HuH-7.5 (cell line): ENCODE measurements around the gene PBX2.
"Not testable (repeated sequence)": the region's sequence is repeated elsewhere in the genome, so short reads cannot be mapped to it uniquely, and the experiment has no call there.

Experiments
- DNase-seq: peaks from one replicate; pipeline ENCODE4 v3.0.0; 2011; ENCODE audit warnings: low spot score

PBX2 gene

DNA sequence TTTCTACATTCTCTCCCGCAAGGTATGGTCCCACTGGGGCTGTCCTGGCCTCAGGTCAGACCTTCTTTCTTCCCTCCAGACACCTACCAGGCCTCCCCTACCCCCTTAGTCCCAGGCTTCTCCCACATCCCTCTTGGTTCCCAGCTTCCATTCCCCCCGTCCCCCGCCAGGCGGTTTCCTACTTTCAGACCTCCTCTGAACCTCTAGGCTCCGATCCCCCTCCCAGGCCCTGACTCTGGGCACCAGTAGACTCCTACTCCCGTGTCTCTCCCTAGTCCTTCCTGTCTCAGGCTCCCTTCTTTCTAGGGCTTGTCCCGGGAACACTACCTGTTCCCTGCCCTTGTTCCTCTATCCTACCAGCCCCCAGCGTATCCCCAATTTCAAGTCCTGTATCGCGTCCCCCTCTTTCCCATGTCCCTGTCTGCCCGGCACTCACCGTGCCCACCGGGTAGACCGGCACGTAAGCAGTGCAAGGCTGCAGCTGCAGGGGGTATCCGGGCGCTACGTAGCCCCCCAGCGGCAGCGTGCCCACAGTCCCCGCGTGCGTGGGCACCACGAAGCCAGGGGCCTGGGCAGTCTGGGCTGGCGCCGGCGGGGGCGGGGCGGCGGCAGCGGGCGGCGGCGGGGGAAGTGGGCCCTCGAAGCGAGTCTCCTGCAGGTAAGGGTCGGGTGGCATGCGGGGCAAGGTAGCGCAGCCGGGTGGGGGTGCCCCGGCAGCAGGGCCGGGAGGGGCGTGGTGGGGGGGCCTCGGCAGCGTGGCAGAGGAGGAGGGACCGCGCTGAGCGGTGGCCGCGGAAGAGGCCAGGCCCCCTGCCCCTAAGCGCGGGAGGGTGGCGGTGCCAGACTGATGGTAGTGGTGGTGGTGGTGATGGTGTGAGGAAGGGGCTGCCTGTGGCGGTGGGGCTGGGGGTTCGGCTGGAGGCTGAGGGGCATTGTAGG is 39.8 kb downstream of the PBX2 start:
- DNase-seq = no peak

DNA sequence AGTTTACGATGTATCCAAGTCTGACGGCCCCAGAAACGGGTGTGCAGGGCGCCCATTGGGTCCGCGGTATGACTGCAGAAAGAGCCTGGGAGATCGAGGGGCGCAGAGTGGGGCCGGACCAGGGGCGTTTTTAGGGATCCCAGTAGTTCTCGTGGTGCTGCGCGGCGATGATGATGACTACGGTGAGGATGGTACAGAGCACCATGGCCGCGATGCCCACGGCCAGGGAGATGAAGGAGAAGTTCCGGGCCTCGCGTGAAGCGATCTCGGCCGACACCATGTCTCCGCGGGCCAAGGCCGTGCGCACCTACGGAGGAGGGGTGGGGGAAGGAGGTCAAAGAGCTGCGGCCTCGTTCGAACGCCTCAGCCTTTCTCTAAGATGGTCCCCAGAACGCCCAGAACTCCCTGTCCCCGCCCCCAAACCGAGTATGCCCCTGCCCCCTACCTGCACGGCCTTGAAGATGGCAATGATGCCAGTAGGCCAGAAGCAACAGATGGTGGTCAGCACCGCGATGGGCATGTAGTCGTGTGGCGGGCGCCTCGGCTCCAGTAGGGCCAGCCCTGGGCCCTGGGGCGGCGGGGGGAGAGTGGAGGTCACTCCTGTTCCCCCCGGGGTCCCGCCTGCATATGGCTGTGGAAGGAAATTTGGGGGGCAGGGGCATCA is 40.8 kb downstream of the PBX2 start:
- no peak for DNase-seq

DNA sequence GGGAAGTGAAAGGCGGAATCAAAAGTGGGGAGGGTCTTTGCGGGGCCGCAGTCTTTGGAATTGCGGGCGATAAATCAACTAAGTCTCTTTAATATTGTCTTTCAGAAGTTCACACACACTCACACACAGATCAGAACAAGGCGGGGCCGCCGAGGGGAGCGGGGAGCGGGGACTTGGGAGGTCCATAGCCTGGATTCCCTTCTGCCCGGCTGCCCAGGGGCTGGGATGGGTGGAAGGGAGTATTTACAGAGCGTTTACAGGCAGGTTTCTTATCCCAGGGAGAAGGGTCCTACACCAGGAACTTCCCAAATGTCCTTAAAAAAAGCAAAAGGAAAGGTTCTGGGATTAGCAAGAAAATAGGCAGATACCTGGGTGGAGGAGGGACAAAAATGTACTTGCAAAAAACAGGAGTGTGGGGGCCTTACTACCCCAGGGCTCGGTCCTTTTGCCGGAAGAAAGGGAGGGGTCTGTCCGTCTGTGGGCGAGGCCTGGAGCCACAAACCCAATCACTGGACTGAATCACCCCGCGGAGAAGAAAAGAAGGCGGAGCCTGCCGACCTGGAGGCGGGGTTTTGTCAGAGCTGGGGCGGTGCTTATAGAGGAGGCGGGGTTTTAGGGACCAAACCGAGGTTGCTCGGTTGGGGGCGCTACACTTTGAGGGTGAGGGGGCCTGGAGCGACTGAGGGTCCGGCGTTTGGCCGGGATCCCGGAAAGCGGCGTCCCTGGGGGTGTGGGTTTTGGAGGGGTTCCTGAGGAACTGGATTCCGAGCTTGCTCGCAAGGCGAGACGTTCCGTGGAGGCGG is 41.5 kb downstream of the PBX2 start:
- DNase-seq = no peak

DNA sequence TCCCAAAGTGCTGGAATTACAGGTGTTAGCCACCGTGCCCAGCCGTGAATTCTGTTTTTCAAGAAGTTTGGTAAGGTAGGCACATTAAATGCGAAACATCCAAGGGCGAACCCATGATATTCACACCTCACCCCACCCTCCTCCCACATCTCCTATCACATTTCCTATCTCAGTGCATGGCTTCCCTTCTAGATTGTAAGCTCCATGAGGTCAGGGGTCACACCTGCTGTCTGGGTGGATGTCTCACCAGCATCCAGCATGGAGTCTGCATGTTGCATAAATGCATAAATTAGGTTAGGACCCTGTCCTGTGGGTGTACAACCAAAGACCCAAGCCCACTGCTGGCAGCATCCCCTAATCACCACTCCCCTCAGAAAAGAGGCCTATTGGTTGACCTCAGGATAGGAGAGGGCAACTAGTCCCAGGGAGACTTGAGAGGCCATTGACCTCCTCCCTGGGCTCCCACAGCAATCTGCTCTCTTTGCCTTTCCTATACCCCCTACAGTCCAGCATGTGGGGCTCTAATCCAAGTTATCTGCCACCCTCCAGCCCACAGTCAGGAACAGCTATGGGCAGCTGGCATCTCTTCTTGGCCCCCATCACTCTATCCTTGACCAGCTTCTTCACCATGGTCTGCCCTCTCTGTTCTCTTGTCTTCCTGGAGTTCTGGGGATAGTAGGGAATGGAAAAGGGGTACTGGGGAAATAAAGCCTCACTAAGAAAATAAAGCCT is 42.4 kb downstream of the PBX2 start:
- DNase-seq = no peak

DNA sequence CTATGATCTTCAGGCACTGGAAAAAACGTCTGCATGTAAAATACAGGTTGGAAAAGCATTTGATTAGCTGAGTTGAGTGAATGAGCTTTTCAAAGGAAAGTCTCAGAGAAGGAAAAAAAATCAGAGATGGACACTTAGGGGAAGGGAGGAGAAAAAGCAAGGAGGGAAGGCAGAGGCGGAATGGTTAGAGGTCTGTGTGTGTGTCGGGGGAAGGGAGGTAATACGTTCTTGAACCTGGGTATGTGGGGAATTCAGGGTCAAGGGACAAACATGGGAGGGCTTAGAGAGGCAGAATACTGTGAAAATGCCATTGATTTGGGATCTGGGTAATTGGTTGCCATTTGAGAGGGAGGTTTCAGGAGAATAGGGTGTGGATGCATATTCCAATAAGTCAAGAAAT is 43.3 kb downstream of the PBX2 start:
- DNase-seq = no peak

DNA sequence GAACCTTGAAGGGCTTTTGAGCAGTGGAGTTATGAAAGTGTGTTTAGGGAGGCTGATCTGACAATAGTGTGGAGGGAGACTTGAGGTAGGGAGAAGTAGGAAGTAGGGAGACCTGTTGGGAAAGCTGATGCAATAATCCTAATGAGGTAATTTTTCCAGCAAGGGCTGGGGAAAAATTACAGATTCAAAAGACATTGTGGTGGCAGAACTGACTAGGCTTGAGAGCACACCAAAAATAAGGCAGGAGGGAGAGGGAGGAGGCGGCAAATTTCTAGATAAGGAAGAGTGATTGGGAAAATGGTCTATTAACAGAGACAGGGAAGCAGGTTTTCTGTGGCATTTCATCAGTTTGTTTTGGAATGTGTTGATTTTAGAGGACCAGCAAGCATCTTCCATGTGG is 43.7 kb downstream of the PBX2 start:
- DNase-seq = no peak

DNA sequence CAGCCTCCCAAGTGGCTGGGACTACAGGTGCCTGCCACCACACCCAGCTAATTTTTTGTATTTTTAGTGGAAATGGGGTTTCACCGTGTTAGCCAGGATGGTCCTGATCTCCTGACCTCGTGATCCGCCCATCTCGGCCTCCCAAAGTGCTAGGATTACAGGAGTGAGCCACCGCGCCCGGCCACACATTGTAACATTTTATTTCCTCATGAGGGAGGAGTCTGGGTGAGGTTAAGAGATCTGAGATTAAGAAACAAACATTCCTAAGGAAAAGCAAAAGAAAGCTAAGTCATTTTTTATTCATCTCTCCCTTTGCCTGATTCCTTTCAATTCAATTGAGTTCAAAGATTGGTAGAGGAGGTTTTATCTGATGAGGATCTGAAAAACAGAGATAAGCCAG is 45.8 kb downstream of the PBX2 start:
- not testable (repeated sequence) for DNase-seq

DNA sequence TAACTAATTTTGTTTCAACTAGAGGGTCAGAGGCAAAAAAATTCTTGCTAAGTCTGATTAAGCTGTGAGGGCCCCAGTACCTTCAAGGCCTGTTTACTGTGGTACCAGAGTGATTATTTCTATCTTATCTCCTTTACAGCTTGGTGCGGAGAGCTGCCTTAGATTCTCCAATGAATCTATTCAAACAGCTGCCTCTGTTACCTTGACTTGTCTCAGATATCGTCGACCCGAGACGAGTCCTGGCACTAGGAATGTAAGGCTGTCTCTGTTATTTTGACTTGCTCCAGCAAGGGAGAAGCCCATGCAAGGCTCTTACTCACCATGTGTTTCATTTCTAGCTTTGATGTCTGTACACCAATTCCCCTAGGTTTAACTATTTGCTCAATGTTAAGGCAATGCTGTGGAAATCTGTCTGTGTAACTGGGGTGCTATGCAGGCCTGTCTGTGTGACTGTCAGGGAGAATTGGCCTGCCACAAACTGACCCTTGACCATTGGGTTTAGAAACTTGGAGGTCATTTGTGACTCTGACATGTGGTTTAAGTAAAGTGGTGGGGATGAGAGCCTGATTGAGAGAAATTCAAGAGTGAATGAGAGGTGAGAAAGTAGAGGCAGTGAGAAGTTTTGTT is 49.5 kb downstream of the PBX2 start:
- no peak for DNase-seq

DNA sequence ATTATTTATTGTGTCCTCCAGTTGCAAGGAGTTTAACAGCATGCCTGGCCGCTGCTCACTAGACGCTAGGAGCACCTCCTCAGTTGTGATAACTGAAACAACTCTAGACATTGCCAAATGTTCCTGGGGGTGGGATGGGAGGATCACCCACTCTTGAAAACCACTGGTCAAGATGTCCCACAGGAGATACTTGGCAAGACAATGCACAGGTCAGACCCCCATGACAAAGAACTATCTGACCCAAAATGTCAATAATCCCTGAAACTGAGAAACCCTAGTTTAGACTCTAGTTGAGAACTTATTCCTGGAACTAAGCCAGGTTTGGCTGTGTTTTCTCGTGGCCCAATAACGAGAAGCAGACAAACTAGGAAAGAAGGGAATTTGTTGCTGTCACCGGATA is 50.4 kb downstream of the PBX2 start:
- DNase-seq = no peak

DNA sequence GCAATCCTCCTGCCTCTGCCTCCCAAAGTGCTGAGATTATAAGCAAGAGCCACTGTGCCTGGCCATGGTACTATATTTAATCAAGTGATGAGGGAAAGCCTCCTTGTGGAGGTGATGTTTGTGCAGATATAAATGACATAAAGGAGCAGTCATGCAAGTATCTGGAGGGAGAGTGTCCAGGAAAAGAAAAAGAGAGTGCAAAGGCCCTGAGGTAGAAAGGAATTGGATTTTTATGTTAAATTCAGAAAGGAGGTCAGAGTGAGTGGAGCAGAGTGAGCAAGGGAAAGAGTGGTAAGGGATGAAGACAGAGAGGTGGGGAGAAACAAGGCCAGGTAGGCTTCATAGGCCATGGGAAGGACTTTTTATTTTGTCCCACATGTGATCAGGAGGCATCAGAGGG is 52.5 kb downstream of the PBX2 start:
- no peak for DNase-seq
